ENCODE measurements around the gene RNF41.

GRCh38 chr12:56202838-56203237 lies 18.9 kb downstream of the RNF41 start:
- TF ChIP-seq CTCF (IDR thresholded peaks at IDR 0.05) (no peak), POLR2A (IDR thresholded peaks at IDR 0.05) (no peak), POLR2AphosphoS5 (IDR thresholded peaks at IDR 0.05) (no peak), EP300 (IDR thresholded peaks at IDR 0.05; ENCODE audit: low read depth) (no peak)
